Left lung (tissue), 10 donors: Measurements from ENCODE around the gene OR4F15. TPM values are rescaled to one million over a fixed set of nuclear protein-coding genes. Genes with fewer than 3 reads are reported as not detected.

ENCODE experiments used
- ATAC-seq: fragments of 200-7000 bp; cut with Tn5 transposase; one replicate; pipeline ENCODE4 v1.9.1; 2020; ENCODE audit warnings: moderate library complexity
- DNase-seq, 4 donors: peaks; one replicate each; pipeline ENCODE4 v3.0.0-alpha.2; 2013 to 2020
- H3K27ac ChIP-seq, 2 donors: fragments of 200-600 bp; sonication (generic) in 1 of 2; one replicate each; pipeline versions ENCODE4 v1.5.0 to v1.8.0; 2020 to 2021
- H3K27me3 ChIP-seq, 2 donors: fragments of 200-600 bp; sonication (generic) in 1 of 2; one replicate each; pipeline versions ENCODE4 v1.5.0 to v1.8.0; 2020 to 2021
- H3K36me3 ChIP-seq, 2 donors: fragments of 200-600 bp; sonication (generic) in 1 of 2; one replicate each; pipeline versions ENCODE4 v1.5.0 to v1.8.0; 2020 to 2021
- H3K4me1 ChIP-seq, 2 donors: fragments of 200-600 bp; one replicate each; pipeline ENCODE4 v1.8.0; 2021
- H3K4me3 ChIP-seq, 2 donors: fragments of 200-600 bp; sonication (generic) in 1 of 2; one replicate each; pipeline versions ENCODE4 v1.5.0 to v1.8.0; 2020 to 2021; ENCODE audit warnings: mild to moderate bottlenecking in 1 of 2
- H3K9me3 ChIP-seq, 2 donors: fragments of 200-600 bp; sonication (generic) in 1 of 2; one replicate each; pipeline versions ENCODE4 v1.5.0 to v1.8.0; 2020 to 2021
- intact Hi-C, 2 donors: fragments of 100-400 bp; cut with DNase I; formaldehyde crosslinking; loops; one replicate each; pipeline versions ENCODE4 v1.11.2 to v1.14.2; 2022
- polyA plus RNA-seq, 6 donors: library from polyadenylated mRNA; unstranded; fragments of 120-200 nt; gene quantifications; one replicate each; pipeline ENCODE4 v1.2.1, GENCODE V29; 2013; ENCODE audit not compliant: insufficient read length in 6 of 6
- total RNA-seq, 2 donors: library from RNA; stranded (reverse); fragmentation: NEBNext Ultra II Directional; extraction: Animal tissue kit (Norgen Biotek cat#: 25700); gene quantifications; one replicate each; pipeline ENCODE4 v1.2.1, GENCODE V29; 2021
- TF ChIP-seq, protein P1 (sequence below), 2 donors: fragments of 200-600 bp; sonication (generic) in 1 of 2; IDR thresholded peaks; one replicate each; pipeline versions ENCODE4 v1.5.0 to v1.8.0; 2021; ENCODE audit warnings: antibody characterized with exemption in 2 of 2
- donor health status: DM: no; HTN: yes; CAD: no.
- donor health status: DM: no; HTN: no; CAD: no.

OR4F15 gene
- total and polyA plus RNA-seq, 8 donors = not detected

DNA sequence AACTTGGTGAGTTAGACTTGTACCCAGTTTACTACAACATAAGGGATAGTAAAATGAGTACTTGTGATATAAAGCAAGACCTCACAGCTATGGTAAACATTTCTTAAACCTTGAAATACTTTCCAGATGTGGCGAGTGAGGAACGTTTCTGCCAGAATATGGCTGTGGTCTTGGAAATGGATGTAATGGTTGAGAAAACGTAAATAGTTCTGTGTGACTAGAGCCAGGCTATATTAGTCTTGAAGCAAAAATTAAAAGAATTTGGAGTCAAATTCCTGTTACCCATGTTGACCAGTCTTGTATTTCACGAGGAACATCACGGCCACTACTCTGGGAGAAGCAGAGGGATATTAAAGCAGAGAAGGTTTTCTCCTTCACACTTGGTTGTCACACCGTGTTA, 15.3 kb downstream of the OR4F15 start:
- TF ChIP-seq, protein P1, sequence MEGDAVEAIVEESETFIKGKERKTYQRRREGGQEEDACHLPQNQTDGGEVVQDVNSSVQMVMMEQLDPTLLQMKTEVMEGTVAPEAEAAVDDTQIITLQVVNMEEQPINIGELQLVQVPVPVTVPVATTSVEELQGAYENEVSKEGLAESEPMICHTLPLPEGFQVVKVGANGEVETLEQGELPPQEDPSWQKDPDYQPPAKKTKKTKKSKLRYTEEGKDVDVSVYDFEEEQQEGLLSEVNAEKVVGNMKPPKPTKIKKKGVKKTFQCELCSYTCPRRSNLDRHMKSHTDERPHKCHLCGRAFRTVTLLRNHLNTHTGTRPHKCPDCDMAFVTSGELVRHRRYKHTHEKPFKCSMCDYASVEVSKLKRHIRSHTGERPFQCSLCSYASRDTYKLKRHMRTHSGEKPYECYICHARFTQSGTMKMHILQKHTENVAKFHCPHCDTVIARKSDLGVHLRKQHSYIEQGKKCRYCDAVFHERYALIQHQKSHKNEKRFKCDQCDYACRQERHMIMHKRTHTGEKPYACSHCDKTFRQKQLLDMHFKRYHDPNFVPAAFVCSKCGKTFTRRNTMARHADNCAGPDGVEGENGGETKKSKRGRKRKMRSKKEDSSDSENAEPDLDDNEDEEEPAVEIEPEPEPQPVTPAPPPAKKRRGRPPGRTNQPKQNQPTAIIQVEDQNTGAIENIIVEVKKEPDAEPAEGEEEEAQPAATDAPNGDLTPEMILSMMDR (IDR thresholded peaks at IDR 0.05) = no peak
- ATAC-seq (no peak), DNase-seq (no peak)
- Histone ChIP-seq H3K27me3 (no peaks in the 10 kb centered on the region), H3K4me3 (no peak overlapping the region), H3K4me1 (no peaks in the 10 kb centered on the region), H3K9me3 (peaks cover 0 to under 1% of the 10 kb centered on the region in 2 donors), H3K27ac (no peak overlapping the region), H3K36me3 (no peaks in the 10 kb centered on the region)
- intact Hi-C loops = no loop called here

DNA sequence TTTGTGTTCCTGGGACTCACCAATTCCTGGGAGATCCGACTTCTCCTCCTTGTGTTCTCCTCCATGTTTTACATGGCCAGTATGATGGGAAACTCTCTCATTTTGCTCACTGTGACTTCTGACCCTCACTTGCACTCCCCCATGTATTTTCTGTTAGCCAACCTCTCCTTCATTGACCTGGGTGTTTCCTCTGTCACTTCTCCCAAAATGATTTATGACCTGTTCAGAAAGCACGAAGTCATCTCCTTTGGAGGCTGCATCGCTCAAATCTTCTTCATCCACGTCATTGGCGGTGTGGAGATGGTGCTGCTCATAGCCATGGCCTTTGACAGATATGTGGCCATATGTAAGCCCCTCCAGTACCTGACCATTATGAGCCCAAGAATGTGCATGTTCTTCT, 16.8 kb downstream of the OR4F15 start:
- no peaks in the 10 kb centered on the region for H3K27me3 ChIP-seq
- H3K9me3 ChIP-seq = peaks cover 0 to 2% of the 10 kb centered on the region in 2 donors
- DNase-seq (no peak), ATAC-seq (no peak)
- no peak overlapping the region for H3K27ac ChIP-seq
- no peaks in the 10 kb centered on the region for H3K36me3 ChIP-seq
- TF ChIP-seq, protein P1 (IDR thresholded peaks at IDR 0.05) = no peak
- H3K4me3 ChIP-seq = no peak overlapping the region
- H3K4me1 ChIP-seq = no peaks in the 10 kb centered on the region
- intact Hi-C loops = no loop called here

DNA sequence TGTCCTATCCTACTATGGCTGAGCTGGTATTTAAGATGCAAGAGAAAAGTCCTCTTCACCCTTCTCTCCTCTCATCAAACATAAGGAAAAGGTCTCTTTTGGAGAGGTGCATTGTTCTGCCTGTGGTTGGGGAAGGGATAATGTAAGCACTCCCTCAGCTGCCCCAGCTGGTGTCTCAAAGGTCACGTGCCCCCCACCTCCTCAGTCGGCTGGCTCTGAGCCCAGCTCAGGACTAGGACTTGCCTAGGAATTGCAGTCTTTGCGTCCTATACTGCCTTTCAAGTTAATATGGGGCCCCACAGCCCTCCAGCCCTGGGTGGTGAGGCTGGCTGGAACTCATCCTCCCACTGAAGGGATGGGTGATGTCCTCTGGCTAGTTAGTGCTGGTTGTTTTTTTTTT, 29.7 kb downstream of the OR4F15 start:
- H3K4me3 ChIP-seq = no peak overlapping the region
- no peak overlapping the region for H3K27ac ChIP-seq
- H3K4me1 ChIP-seq = no peaks in the 10 kb centered on the region
- no peaks in the 10 kb centered on the region for H3K36me3 ChIP-seq
- intact Hi-C loops = no loop called here
- no peaks in the 10 kb centered on the region for H3K9me3 ChIP-seq
- DNase-seq (no peak), ATAC-seq (no peak)
- TF ChIP-seq, protein P1 (IDR thresholded peaks at IDR 0.05) = no peak
- peaks cover 7 to 14% of the 10 kb centered on the region in 2 donors for H3K27me3 ChIP-seq

DNA sequence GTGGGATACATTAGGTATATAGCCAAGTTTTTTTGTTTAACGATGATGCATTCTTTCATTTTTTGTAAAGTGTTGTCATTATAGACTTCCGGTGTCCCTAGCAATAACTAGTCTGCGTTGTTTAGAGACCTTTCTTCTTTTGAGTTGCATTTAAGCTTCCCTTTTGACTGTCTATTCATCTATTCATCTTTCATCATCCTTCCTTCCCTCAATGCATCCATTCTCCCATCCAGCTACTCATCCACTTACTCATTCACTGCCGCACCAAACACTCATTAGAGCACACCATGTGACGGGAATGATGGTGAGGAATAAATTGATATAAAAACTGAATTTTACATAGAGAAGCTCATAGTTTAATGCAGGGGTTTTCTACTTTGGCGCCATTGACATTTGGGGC, 32.9 kb downstream of the OR4F15 start:
- no peak overlapping the region for H3K27ac ChIP-seq
- H3K4me3 ChIP-seq = no peak overlapping the region
- ATAC-seq (no peak), DNase-seq (no peak)
- H3K4me1 ChIP-seq = no peaks in the 10 kb centered on the region
- no peaks in the 10 kb centered on the region for H3K36me3 ChIP-seq
- TF ChIP-seq, protein P1 (IDR thresholded peaks at IDR 0.05) = no peak
- peaks cover 8 to 14% of the 10 kb centered on the region in 2 donors for H3K27me3 ChIP-seq
- H3K9me3 ChIP-seq = no peaks in the 10 kb centered on the region
- intact Hi-C loops = no loop called here

DNA sequence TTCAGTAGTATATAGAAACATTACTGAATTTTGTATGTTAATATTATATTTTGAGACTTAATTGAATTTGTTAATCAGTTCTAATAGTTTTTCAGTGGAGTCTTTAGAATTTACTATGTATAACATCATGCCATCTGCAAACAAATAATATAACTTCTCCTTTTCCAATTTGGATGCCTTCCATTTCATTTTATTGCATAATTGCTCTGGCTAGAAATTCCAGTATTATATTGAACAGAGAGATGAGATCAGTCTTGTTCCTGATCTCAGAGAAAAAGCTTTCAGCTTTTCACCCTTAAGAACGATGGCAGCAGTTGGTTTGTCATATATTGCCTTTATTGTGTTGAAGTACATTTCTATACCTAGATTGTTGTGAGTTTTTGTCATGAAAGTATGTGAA, 40.4 kb downstream of the OR4F15 start:
- intact Hi-C loops = no loop called here
- no peaks in the 10 kb centered on the region for H3K4me1 ChIP-seq
- H3K27me3 ChIP-seq = no peaks in the 10 kb centered on the region
- H3K27ac ChIP-seq = no peak overlapping the region
- ATAC-seq = no peak
- no peaks in the 10 kb centered on the region for H3K36me3 ChIP-seq
- TF ChIP-seq, protein P1 (IDR thresholded peaks at IDR 0.05) = no peak
- no peaks in the 10 kb centered on the region for H3K9me3 ChIP-seq
- H3K4me3 ChIP-seq = no peak overlapping the region
- peak in 2 of 4 donors; percentile 0 to 1 for DNase-seq

Other genes starting within 250 kb of the OR4F15 start
- gene TM2D3, start 159.8 kb upstream of the OR4F15 start, total RNA-seq = 10 to 100 TPM; 43.7 to 53.6 TPM
- gene TM2D3, start 159.8 kb upstream of the OR4F15 start, polyA plus RNA-seq = 10 to 100 TPM; 53.7 to 67.3 (median 64.0) TPM
- 1 to 10 TPM; 9.3 to 9.8 TPM for gene TARS3, start 87.7 kb upstream of the OR4F15 start, total RNA-seq
- 10 to 100 TPM; 25.3 to 30.2 (median 26.9) TPM for gene TARS3, start 87.7 kb upstream of the OR4F15 start, polyA plus RNA-seq
- not detected for gene OR4F6, start 8.7 kb upstream of the OR4F15 start, total RNA-seq
- not detected for gene OR4F6, start 8.7 kb upstream of the OR4F15 start, polyA plus RNA-seq